ENCODE data around the gene KIAA0825.
A peak's percentile ranks its signal among the peaks of the same experiment; 100 is the strongest.
"Not testable (repeated sequence)": the region's sequence is repeated elsewhere in the genome, so short reads cannot be mapped to it uniquely, and the experiment has no call there.

KIAA0825 gene

GRCh38 chr5:94239266-94239665, 379.1 kb downstream of the KIAA0825 start:
- no peak for DNase-seq (ENCODE audit: low spot score)

DNA sequence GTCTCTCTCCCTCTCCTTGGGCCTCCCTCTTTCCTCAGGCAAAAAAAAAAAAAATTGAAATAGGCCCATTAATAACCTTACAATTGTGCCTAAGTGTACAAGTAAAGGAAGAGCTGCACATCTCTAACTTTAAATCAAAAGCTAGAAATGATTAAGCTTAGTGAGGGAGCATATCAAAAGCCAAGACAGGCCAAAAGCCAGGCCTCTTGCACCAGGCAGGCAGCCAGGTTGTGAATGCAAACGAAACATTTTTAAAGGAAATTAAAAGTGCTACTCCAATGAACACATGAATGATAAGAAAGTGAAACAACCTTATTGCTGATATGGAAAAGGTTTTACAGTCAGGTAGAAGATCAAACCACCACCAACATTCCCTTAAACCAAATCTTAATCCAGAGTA, 383.4 kb downstream of the KIAA0825 start:
- DNase-seq (ENCODE audit: low spot score): no peak

GRCh38 chr5:94228791-94229190, 389.6 kb downstream of the KIAA0825 start:
- DNase-seq (ENCODE audit: low spot score): peak; percentile 76

GRCh38 chr5:94223235-94223634, 395.2 kb downstream of the KIAA0825 start:
- peak; percentile 20 for DNase-seq (ENCODE audit: low spot score)

- DNase-seq (ENCODE audit: low spot score): peak; percentile 98
Observed at GRCh38 chr5:94218374-94218773, 400.0 kb downstream of the KIAA0825 start.

DNA sequence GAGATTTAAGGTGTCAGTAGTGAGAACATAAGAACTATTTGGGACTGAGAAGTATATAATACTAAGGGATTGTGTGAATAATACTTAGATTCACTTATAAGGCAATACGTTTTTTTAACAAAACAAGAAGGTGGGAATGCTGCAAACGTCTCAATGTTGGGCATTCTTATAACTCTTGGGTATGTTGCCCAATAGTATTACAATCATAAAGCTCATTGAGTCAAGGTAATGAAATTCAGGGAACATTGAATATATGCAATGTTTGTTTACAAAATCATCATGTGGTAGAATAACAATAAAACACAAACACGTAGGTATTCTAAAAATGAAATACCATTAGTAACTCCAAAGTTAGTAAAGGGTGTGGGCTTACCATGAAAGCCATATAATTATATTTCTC, 400.7 kb downstream of the KIAA0825 start:
- DNase-seq (ENCODE audit: low spot score): no peak

- DNase-seq (ENCODE audit: low spot score): no peak
Observed at GRCh38 chr5:94217216-94217615, 401.2 kb downstream of the KIAA0825 start.

- no peak for DNase-seq (ENCODE audit: low spot score)
Observed at GRCh38 chr5:94212476-94212875, 405.9 kb downstream of the KIAA0825 start.

GRCh38 chr5:94209774-94210355, 408.5 kb downstream of the KIAA0825 start:
- DNase-seq (ENCODE audit: low spot score): peak; percentile 23

GRCh38 chr5:94209272-94209671, 409.1 kb downstream of the KIAA0825 start:
- DNase-seq (ENCODE audit: low spot score): no peak

DNA sequence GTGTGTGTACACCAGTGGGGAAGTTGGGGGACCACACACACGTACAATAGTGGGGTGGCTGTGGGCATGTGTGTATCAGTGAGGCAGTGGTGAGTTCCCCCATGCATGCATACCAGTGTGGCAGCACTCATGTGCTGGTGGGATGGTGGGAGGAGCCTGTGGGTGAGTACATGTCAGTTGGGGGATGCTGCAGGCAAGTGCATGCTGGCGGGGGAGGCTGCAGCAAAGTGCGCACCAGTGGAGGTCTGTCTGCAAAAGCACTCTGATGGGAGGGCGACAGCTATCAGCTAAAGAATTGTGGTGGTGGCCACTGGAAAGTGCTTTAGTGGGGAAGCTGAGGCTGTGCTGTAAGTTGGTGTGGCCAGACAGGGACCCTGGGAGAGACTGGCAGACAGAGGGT, 418.8 kb downstream of the KIAA0825 start:
- no peak for DNase-seq (ENCODE audit: low spot score)

DNA sequence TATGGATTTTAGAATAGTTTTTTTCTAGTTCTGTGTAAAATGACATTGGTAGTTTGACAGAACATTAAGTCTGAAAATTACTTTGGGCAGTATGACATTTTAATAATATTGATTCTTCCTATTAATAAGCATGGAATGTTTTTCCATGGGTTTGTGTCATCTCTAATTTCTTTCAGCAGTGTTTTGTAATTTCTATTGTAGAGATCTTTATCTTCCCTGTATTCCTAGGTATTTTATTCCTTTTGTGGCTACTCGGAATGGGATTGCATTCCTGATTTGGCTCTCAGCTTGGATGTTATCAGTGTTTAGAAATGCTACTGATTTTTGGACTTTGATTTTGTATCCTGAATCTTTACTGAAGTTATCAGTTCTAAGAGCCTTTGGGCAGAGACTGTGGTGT, 420.4 kb downstream of the KIAA0825 start:
- no peak for DNase-seq (ENCODE audit: low spot score)

GRCh38 chr5:94196953-94197352, 421.5 kb downstream of the KIAA0825 start:
- no peak for DNase-seq (ENCODE audit: low spot score)

DNA sequence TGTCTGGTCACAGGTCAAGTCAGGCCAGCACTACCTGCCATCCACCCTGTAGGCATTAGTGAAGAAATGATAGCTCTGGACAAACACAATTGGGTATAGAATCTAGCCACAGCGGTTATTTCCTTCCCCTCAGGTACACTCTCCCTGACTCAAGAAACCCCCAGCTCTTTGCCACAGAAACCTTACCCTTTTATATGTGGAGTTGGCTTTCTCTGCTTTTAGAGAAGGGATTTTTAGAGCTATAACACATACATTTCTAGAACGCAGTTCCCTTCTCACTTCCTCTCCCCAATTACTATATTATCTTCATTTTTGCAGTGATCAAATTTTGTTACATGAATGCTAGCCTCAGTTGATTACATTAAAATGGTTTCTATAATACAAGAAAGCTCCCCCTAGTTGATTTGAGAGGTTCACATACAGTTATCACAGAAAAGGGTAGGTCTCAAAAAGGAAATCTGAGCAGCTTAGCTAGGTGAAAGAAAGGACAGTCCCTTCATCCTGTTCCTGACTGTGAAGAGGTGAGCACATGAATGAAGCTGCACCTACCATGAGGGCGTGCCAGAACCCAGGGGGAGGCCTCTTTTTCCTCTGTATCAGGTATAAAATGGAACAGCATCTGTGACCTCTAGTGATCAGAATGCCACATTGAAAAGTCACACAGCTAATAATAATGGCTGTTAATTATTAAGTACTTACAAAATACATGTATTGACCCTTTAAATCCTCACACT, 425.6 kb downstream of the KIAA0825 start:
- no peak for DNase-seq (ENCODE audit: low spot score)

GRCh38 chr5:94191604-94192003, 426.8 kb downstream of the KIAA0825 start:
- DNase-seq (ENCODE audit: low spot score): no peak

DNA sequence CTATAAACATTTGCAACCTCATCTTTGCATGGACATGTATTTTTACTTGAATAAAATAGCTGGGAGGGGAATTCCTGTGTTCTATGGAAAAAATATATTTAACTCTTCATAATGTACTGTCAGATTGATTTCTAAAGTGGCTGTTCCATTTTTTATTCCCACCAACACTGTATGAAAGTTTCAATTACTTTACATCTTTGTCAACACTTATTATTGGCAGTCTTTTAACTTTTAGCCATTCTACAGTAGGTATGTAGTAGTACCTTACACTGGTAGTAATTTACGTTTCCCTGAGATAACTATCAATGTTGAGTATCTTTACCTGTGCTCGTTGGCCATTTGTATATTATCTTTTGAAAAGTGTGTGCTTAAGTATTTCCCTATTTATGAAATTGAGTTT, 429.7 kb downstream of the KIAA0825 start:
- no peak for DNase-seq (ENCODE audit: low spot score)

DNA sequence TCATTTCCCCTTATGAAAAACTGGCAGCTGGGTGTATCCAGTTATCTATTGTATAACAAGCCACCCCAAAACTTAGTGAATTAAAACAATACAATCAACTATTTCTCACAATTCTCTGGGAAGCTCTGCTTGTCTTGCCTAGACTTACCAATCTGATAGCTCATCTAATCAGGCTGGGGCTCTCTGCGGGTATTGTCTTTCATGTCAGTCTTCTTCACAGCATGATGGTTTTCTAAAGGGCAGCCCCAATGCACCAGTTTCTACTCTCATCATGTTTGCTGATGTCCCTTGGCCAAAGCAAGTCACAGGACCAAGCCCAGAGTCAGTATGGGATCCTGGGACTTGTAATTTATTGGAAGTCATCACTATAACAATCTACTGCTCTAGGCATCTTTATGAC, 433.5 kb downstream of the KIAA0825 start:
- no peak for DNase-seq (ENCODE audit: low spot score)

GRCh38 chr5:94181895-94182294, 436.5 kb downstream of the KIAA0825 start:
- DNase-seq (ENCODE audit: low spot score): no peak

- no peak for DNase-seq (ENCODE audit: low spot score)
Observed at GRCh38 chr5:94180761-94181160, 437.6 kb downstream of the KIAA0825 start.

GRCh38 chr5:94175912-94176311, 442.5 kb downstream of the KIAA0825 start:
- DNase-seq (ENCODE audit: low spot score): no peak

GRCh38 chr5:94174748-94175411, 443.5 kb downstream of the KIAA0825 start:
- DNase-seq (ENCODE audit: low spot score): peak; percentile 74

GRCh38 chr5:94173100-94173499, 445.3 kb downstream of the KIAA0825 start:
- no peak for DNase-seq (ENCODE audit: low spot score)

- not testable (repeated sequence) for DNase-seq (ENCODE audit: low spot score)
Observed at GRCh38 chr5:94171070-94171469, 447.3 kb downstream of the KIAA0825 start.

Measured in kidney tubule cell (primary cell).